ENCODE data around the gene FAU. TPM values are rescaled to one million over a fixed set of nuclear protein-coding genes. Genes with fewer than 3 reads are reported as not detected.

FAU gene
- total and polyA plus RNA-seq, 2 of the 13 experiments (the other 11 are each of a cell fraction or from before 2014, with no cell fraction given): 374 to 869 TPM

GRCh38 chr11:65111744-65112545 lies 10.0 kb downstream of the FAU start, which contains the start of gene TM7SF2 (continued):
- TF ChIP-seq ZNF318 (CRISPR knock-in tag; IDR thresholded peaks at IDR 0.05) (no peak), ERF (CRISPR knock-in tag; IDR thresholded peaks at IDR 0.05) (no peak), AHR (CRISPR knock-in tag; IDR thresholded peaks at IDR 0.05) (no peak), NFKB2 (CRISPR knock-in tag; IDR thresholded peaks at IDR 0.05; ENCODE audit: borderline replicate concordance) (peak; percentile 36; the same call in 1 of the 2 replicates), RFX5 (IDR thresholded peaks at IDR 0.05; ENCODE audit: low read depth, low read length) (0 out of 2 replicates have a peak, but pooled peaks have one; percentile 13), ZFP91 (CRISPR knock-in tag; IDR thresholded peaks at IDR 0.05; ENCODE audit: borderline replicate concordance) (peak; percentile 53), AGO2 (optimal IDR thresholded peaks at IDR 0.05; ENCODE audit: low read depth, low read length) (peak; percentile 99), ZNF792 (CRISPR knock-in tag; IDR thresholded peaks at IDR 0.05) (no peak), THAP7 (CRISPR knock-in tag; IDR thresholded peaks at IDR 0.05) (0 out of 2 replicates have a peak, but pooled peaks have one; percentile 16), SOX6 (IDR thresholded peaks at IDR 0.05) (no peak), SOX6 (CRISPR knock-in tag; IDR thresholded peaks at IDR 0.05) (peak; percentile 47), ONECUT2 (CRISPR knock-in tag; IDR thresholded peaks at IDR 0.05) (peak; percentile 47; the same call in 1 of the 2 replicates), SP4 (CRISPR knock-in tag; IDR thresholded peaks at IDR 0.05) (peak; percentile 81), E2F5 (CRISPR knock-in tag; conservative IDR thresholded peaks at IDR 0.05) (no peak), ZNF446 (CRISPR knock-in tag; IDR thresholded peaks at IDR 0.05) (0 out of 2 replicates have a peak, but pooled peaks have one; percentile 20), HBP1 (CRISPR knock-in tag; IDR thresholded peaks at IDR 0.05; ENCODE audit: low read depth) (0 out of 2 replicates have a peak, but pooled peaks have one; percentile 51)

Data from HepG2 (cell line).